GM19467 (cell line): ENCODE data around the gene MPG.
A peak's percentile ranks its signal among the peaks of the same experiment; 100 is the strongest.

Source experiments
- ATAC-seq: cut with Tn5 transposase; IDR thresholded peaks from one replicate; pipeline ENCODE4 v1.9.1; 2021; ENCODE audit warnings: mild to moderate bottlenecking, moderate library complexity; ENCODE audit not compliant: unreplicated experiment

Gene MPG

DNA sequence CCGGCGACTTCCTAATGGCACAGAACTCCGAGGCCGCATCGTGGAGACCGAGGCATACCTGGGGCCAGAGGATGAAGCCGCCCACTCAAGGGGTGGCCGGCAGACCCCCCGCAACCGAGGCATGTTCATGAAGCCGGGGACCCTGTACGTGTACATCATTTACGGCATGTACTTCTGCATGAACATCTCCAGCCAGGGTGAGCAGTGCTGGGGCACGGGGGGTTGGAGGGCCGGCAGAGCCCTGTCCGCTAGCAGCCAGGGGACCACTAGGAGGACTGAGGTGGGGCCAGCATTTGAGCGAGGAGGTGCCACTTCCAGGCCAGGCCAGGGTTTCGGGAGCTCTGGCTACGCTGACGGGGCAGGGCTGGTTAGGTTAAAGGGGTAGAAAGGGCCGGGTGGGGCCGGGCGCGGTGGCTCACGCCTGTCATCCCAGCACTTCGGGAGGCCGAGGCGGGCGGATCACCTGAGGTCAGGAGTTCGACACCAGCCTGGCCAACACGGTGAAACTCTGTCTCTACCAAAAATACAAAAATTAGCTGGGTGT, 5.1 kb downstream of the MPG start:
- no peak for ATAC-seq

DNA sequence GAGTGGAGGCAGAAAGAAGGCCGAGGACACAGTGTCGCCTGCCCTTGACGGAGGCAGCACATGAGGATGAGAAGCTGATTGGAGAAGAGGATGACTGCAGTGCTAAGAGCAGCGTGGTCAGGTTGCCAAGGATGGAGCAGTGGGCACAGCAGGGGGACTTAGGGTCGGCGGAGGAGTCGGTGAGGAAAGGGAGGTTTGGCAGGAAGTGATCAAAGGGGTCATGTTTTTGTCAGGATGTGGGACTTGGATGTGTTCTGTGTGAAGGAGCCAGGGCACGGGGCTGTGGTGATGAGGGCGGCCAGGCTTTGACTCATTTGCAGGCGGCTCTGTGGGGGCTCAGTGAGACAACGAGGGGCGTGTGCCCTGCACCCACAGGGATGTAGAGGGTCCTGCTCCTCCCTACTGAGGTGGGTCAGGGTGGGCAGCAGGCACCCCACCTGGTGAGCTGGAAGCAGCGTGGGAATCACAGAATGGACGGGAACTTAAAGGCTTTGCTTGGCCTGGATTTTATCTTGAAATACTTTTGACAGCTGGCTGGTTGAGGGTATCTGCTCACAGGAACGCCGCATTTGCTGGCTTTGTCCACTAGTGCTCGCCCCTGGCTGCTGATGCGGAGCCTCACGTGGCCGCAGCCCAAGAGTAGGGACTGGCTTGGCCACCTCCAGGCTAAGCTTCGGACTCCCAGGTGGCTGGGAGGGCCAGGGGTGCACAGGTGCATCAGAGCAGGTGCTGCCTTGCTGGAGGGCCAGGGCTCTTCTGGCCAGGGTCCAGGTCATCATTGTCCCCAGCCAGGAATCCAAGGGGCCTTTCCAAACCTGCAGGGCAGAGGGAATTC, 6.0 kb downstream of the MPG start:
- no peak for ATAC-seq

DNA sequence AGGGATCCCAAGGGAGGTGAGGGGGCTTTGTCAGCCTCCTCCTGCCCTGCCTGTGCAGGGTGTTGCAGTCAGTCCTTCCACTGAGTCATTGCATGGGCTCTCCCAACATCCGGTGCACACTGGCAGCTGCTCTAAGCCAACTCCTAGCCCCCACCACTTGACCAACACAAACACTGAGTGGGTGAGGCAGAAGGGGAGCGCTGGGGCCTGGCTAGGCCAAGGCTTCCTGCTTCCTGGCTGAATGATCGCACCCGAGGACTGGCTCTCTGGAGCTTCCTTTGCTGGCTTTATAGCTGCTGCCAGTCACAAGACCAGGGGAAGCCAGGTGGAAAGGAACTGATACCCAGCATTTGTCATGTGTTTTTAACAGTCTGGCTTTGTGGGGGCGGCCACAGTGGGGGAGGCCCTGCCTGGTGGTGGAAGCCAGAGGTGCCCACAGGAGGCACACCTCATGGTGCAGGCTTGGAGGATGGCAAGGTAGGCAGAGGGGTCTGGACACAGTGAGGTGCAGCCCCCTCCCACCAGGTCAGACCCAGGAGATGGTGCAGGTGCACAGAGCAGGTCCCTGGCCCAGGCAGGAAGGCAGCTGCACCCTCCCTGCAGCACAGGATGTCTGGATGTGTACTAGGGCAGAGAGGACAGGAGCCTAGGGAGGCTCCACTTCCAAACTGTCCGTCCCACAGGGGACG, 6.8 kb downstream of the MPG start:
- ATAC-seq, result peak; percentile 52

DNA sequence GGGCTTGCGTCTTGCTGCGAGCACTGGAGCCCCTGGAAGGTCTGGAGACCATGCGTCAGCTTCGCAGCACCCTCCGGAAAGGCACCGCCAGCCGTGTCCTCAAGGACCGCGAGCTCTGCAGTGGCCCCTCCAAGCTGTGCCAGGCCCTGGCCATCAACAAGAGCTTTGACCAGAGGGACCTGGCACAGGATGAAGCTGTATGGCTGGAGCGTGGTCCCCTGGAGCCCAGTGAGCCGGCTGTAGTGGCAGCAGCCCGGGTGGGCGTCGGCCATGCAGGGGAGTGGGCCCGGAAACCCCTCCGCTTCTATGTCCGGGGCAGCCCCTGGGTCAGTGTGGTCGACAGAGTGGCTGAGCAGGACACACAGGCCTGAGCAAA, 7.4 kb downstream of the MPG start:
- no peak for ATAC-seq

- no peak for ATAC-seq
Measured at GRCh38 chr16:85865-86264, 7.8 kb downstream of the MPG start.

GRCh38 chr16:86483-86952, 8.5 kb downstream of the MPG start:
- ATAC-seq, result no peak

DNA sequence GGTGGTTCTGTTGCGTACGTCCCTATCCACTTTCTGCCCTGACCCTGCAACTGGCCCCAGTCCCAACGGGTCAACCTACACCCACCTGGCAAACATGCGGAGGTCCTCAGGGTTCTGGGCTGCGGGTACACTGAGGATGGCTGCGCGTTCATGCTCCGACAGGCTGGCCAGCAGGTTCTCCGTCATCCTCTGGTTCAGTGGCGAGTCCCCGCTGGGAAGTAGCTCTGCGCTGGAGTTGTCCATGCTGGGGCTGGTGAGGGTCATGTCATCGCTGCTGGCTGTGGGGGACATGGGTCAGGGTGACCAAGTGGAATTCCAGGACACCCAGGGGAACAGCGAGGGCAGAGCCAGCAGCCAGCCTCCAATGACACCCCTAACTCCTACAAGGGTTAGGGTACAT, 10.6 kb downstream of the MPG start:
- no peak for ATAC-seq

GRCh38 chr16:89391-90302, 11.6 kb downstream of the MPG start:
- ATAC-seq, result no peak

DNA sequence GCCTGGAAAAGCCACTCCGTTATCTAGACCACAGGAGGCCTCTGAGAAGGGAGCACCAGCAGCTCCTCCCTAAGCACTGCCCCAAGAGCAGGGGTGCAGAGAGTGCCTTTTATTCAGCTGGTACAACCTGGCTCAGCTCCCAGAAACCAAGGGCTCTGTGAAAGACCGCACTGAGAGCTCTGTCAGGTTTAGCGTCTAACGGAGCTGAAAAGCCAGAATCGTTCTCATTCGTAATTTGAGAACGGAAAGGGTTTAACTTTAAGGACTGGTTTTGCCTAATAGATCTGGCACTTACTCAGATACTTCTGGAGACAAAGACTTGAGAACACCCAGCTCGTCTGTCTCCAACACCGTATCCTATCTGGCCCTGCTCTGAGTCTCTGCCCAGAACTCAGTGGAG, 13.5 kb downstream of the MPG start:
- no peak for ATAC-seq

- no peak for ATAC-seq
Measured at GRCh38 chr16:92431-93339, 14.7 kb downstream of the MPG start.

DNA sequence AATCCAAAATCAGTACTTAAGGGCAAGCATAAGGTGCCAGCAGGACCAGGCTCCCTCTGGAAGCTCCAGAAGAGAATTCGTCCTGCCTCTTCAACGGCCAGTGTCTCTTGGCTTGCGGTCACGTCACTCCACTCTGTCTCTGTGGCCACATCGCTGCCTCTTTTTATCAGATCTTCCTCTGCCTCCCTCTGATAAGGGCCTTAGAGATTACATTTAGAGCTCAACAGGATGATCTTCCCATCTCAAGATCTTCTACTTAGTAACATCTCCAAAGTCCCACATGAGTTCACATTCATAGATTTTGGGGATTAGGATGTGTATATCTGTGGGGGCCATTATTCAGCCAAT, 16.9 kb downstream of the MPG start:
- no peak for ATAC-seq

GRCh38 chr16:96935-97381, 18.9 kb downstream of the MPG start:
- ATAC-seq, result no peak

DNA sequence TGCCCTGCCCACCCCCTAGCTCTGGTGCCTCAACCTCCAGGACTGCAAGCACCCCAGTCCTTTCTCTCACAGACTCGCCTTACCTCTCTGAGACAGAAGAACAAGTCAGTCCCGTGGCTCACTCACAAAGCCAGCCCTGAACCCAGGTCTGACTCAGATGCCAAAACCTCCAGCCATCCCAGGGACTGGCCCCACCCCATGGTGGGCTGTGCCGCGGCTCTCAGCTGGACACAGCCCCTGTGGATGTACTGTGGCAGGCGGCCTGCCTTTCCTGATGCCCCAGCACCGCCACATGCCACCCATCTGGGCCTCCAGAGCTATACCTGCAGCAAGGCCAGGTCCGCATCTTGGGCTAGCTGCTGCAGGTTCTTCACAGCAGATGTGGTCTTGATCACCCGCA, 19.8 kb downstream of the MPG start:
- ATAC-seq, result no peak

- no peak for ATAC-seq
Measured at GRCh38 chr16:100989-101388, 23.0 kb downstream of the MPG start.

DNA sequence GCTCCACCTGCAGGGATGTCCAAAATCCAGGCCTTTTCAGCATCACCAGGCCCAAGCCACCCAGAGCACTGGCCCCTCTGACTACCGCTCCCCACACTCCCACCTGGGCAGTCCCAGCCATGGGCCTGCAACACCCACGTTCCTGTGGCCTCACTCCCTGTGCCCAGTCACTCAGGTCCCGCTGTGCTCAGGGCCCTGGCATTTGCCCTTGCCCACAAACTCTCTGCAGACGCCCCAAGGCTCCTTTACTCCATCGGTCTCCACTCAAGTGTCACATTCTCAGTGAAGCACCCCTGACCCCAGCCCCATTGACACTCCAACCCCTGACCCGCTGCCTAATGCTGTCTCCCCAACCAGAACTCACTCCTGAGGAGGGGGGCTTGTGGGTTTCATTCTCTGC, 23.6 kb downstream of the MPG start:
- ATAC-seq, result no peak

GRCh38 chr16:102060-102855, 24.2 kb downstream of the MPG start:
- ATAC-seq, result no peak

DNA sequence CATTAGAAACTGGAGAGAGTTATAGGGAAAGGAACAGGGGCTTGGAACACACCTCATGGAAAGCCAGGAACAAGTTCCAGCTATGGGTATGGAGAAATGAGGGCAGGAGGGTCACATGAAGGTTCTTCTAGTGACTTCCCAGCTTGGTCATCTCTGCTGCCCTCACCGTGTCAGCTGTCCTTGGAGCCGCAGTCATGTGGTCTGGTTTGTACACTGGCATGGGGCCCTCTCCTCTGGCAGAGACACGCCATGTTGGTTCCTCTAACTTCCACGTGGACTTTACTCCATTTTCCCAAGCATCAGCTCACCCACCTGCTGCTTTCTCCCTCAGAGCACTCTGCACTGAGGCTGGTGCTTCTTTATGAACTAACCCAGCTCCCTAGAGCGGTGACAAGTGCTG, 26.3 kb downstream of the MPG start:
- no peak for ATAC-seq

DNA sequence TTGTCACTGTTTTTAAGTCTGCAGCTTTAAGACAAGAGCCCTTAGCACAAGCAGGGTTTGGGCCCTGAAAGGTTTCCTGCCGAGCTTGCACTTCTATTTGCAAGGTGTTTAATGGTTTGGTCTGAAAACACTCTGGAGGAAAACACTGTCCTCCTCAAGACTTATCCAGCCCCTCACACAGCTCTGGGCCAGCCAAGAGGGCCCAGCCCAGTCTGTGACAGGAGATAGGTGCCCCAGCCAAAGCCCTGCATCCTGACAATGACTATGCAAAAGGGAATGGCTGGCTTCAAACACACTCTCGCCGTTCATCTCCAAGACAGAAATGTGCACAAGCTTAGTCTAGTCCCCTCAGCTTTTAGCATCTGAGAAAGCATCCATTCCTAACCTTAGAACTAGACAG, 26.9 kb downstream of the MPG start:
- no peak for ATAC-seq

- ATAC-seq, result no peak
Measured at GRCh38 chr16:105521-105920, 27.5 kb downstream of the MPG start.
